Ramos (cell line): ENCODE results near the gene GFOD1.
"Not testable (repeated sequence)": the region's sequence is repeated elsewhere in the genome, so short reads cannot be mapped to it uniquely, and the experiment has no call there.

Source experiments
- in situ Hi-C: fragments of 300-500 bp; cut with MboI; formaldehyde crosslinking; loops from one replicate; pipeline ENCODE4 v1.14.3; 2022; ENCODE audit warnings: low sequenced_read_pairs; ENCODE audit not compliant: unreplicated experiment

The GFOD1 gene

GRCh38 chr6:13447949-13448724, 39.3 kb downstream of the GFOD1 start:
- in situ Hi-C loops, result no loop called here

GRCh38 chr6:13446381-13446780, 41.0 kb downstream of the GFOD1 start:
- in situ Hi-C loops, result no loop called here

- in situ Hi-C loops, result no loop called here
Measured at GRCh38 chr6:13445744-13446115, 41.7 kb downstream of the GFOD1 start.

GRCh38 chr6:13445005-13445743, 42.2 kb downstream of the GFOD1 start:
- in situ Hi-C loops, result no loop called here

- in situ Hi-C loops, result no loop called here
Measured at GRCh38 chr6:13444604-13445003, 42.8 kb downstream of the GFOD1 start.

- in situ Hi-C loops, result not testable (repeated sequence)
Measured at GRCh38 chr6:13443978-13444377, 43.4 kb downstream of the GFOD1 start.

GRCh38 chr6:13441778-13442177, 45.6 kb downstream of the GFOD1 start:
- in situ Hi-C loops, result no loop called here

GRCh38 chr6:13439644-13440043, 47.8 kb downstream of the GFOD1 start:
- in situ Hi-C loops, result no loop called here

- in situ Hi-C loops, result no loop called here
Measured at GRCh38 chr6:13438126-13438525, 49.3 kb downstream of the GFOD1 start.

- in situ Hi-C loops, result no loop called here
Measured at GRCh38 chr6:13437218-13437996, 50.0 kb downstream of the GFOD1 start.

GRCh38 chr6:13436399-13437217, 50.8 kb downstream of the GFOD1 start:
- in situ Hi-C loops, result no loop called here

GRCh38 chr6:13435477-13436246, 51.7 kb downstream of the GFOD1 start:
- in situ Hi-C loops, result no loop called here

GRCh38 chr6:13434777-13435176, 52.6 kb downstream of the GFOD1 start:
- in situ Hi-C loops, result no loop called here

- in situ Hi-C loops, result not testable (repeated sequence)
Measured at GRCh38 chr6:13434135-13434775, 53.1 kb downstream of the GFOD1 start.

- in situ Hi-C loops, result no loop called here
Measured at GRCh38 chr6:13433709-13434121, 53.7 kb downstream of the GFOD1 start.

GRCh38 chr6:13432526-13433184, 54.7 kb downstream of the GFOD1 start:
- in situ Hi-C loops, result no loop called here

GRCh38 chr6:13431861-13432465, 55.4 kb downstream of the GFOD1 start:
- in situ Hi-C loops, result no loop called here

- in situ Hi-C loops, result no loop called here
Measured at GRCh38 chr6:13431059-13431656, 56.2 kb downstream of the GFOD1 start.
